HG03469 (cell line): Measurements from ENCODE around the gene RAPGEF1.
"Not testable (repeated sequence)": the region's sequence is repeated elsewhere in the genome, so short reads cannot be mapped to it uniquely, and the experiment has no call there.

ENCODE experiments used
- ATAC-seq: cut with Tn5 transposase; IDR thresholded peaks from one replicate; pipeline ENCODE4 v1.9.1; 2021; ENCODE audit warnings: mild to moderate bottlenecking, moderate library complexity, moderate number of reproducible peaks; ENCODE audit not compliant: unreplicated experiment

Gene RAPGEF1

DNA sequence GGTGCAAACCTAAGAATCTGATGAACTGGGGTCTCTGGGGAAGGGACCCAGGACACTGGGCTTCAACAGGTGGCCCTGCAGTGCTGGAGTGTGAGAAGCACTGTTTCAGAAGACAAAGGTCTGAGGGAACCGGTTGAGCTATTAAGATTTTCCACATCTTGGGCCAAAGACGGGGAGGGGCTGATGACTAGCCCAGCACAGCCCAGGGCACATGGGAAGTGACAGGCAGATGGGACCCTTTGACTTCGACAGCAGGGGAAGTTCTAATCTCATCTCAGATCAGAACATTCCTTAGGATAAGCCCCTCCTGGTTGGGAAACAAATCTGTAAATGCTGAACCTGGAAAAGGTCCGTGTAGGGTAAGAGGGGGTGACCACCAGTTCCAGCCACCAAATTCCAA is 67.4 kb downstream of the RAPGEF1 start:
- no peak for ATAC-seq

DNA sequence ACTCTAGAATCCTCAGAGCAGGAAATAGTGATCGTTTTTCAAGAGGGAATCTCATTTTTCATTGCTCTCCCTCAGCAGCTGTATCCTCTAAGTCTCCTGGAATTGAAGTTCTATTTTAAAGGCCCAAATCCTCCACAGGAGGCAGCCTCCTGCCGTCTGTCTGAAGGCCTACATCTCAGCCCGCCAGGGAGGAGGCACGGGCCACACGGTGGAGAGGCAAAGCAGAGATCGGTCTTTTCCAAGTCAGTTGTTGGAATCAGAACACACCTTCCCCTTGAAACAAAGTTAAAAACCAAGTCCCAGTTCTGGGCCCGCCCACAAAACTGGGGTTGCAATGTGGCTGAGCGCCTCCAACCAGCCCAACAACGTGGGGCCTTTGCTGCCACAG is 68.7 kb downstream of the RAPGEF1 start:
- ATAC-seq = no peak

DNA sequence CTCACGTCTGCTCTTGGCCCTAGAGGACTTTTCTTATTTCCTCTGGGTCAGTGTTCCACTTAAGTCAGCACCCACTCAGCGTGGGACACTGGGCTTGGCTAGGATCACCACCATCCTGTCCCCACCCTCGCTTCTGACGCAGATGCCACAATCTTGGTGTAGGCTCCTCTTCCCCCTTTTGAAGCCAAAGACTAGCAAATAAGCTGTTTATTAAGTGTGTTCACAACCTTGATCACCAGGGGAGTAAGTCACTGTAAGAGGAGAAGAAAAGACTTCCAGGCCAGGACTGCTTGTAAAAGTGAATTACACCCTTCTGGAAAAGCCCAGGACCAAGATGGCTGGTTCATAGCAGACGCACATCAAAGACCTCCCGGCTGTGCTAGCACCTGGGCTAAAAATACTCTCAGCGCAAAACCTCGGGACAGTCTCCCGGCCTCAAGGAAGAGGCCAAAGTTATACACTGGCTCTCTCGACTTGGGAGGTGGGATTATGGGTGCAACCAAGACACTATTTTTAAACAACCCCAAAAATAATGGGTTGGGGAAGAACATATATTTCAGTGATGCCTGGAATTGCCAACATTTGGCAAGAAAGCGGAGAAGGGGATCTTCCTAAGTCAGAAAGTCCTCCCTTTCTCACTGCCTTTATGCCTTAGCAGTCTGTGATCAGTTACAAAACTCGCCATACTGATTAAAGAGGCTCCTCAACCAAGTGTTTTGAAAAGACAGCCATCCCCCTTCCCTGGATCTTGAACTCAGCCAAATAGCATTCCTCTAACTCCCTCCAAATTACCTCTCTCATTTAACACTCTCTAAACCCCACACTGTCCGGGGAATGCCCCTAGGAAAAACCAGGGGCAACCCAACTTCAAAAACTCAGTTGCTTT is 69.4 kb downstream of the RAPGEF1 start:
- no peak for ATAC-seq

DNA sequence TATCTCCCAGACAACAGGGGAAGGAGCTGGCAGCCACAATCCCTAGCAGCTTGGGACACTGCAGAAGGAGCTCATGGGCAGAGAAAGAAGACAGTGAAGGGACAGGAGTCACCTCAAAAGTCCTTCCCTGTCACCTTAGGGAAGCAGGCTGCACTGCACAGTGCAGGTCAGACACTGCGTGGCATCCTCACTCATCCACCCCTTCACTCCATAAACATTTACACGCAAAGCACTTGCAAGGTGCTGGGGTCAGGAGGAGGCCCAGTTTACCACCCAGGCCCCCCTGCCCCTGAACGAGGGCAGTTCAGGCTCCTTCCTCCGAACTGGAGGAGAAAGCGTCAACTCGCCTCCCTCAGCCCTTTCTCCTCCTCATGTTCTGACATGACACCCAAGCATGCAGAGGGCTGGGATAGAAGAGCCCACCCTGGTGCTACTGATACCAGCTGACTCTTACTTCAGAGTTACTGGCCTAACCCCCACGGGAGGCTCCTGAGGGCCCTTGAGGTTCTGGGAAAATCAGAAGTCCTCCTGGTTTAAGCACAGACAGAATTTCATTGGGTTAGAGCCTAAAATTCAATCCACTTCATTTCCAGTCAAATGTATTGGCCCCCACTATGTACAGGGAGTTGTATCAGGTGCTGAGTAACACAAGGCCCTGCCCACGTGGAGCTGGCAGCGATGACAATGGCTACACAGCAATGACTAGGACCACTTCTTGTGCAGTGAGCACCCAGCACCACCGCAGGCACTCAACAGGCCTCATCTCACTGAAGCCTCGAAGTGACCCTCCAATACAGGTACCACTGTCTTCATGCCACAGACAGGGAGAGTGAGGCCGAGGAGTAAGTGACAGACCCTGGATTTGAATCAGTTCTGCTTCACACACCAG is 70.4 kb downstream of the RAPGEF1 start:
- no peak for ATAC-seq

DNA sequence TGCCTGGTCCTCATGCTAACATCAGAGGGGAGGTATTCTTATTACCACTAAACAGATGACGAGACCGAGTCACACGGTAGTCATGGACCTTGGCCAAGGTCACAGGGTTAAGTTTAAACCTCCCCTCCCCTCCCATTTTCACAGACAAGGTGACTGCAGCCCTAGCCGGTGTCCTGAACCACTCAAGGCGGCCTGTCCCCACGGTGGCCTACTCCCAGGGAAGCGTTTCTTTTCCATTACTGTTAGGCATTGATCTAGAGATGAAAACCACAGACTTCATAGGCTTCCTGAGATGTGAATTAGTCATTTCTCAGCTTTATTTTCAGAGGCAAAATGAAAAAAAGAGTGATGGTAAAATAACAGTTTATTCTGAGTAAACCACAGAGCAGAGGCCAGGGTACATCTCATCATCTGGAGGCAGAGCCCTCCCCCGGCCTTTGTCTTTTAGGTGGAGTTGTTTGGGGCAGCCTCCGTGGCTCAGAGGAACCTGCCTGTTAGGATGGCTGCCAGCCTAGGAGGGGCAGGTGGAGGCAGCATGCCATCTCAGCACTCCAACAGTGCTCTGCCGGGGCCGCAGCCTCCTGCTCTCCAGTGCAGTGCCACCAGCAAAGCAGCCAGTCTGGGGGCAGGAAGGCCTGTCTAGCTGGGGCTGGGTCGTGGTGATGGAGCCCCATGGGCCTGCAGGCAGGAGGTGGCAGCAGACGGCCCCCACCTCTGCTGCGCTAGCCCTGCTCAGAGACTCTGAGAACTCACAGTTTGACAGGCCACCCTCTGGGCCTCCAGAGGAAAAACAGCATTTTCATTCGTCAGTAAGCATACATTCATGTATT is 71.2 kb downstream of the RAPGEF1 start:
- ATAC-seq = peak; percentile 25

DNA sequence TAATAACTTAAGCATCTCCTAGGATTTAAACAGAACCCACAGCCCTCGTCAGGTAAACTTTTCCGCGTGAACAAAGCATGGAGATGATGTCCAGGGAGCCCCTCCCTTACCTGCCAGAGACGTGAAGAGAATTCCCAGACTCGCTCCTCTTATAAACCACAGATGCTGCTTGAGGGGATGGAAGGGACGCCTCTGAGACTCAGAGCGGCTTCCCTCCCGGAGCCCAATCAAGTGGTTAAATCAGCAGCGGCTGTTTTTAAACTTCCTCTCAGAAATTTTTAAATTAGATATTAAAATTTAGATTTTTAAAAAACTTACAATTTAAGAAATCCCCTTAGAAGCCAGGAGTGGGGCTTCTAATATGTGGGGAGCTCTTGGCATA is 71.8 kb downstream of the RAPGEF1 start:
- ATAC-seq = peak; percentile 8

DNA sequence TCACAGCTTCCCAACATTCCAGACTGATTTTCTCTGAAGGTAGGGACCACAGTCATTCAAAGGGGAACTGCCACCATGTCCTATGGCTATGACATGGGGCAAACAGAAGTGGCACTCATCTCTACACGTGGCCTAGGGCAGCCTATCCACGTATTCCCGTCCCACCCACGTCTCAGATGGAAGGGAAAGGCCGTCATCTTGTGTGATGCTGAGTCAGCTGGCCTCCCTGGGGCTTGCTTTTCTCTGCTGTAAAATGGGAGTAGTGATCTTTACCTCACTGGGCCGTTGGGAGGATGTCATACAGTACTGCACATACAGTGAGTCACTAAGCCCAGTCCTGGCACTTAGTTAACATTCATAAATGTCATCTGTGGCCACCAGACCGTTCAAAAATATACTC is 72.3 kb downstream of the RAPGEF1 start:
- ATAC-seq = no peak

DNA sequence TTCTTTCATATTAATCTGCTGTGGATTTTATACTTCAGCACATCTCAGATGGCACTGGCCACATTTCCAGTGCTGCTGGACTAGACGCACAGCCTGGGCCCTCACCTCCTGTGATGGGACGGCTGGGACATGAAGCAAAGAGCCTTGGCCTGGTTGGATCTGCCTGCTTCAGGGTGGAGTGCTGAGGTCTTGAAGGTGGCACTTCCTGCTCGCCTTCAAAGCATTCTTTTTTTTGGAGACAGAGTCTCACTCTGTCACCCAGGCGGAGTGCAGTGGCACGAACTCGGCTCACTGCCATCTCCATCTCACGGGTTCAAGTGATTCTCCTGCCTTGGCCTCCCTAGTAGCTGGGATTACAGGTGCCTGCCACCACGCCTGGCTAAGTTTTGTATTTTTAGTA is 73.1 kb downstream of the RAPGEF1 start:
- no peak for ATAC-seq

DNA sequence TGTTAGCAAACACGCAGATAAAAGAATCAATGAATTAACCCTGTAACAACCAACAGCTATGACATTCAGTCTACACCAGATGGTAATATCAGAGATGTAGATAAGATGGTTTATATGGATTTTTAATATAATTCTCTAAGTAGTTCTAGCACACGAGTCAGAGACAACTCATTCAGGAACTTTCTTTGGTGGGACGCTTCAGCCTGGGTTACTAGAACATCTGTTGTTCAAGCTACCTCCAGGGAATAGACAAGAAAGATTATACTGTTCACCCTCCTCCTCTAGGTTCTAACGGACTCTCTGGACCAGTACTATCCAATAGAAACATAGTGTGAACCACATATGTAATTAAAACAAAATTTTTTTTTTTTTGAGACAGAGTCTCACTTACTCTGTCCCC is 73.8 kb downstream of the RAPGEF1 start:
- no peak for ATAC-seq

DNA sequence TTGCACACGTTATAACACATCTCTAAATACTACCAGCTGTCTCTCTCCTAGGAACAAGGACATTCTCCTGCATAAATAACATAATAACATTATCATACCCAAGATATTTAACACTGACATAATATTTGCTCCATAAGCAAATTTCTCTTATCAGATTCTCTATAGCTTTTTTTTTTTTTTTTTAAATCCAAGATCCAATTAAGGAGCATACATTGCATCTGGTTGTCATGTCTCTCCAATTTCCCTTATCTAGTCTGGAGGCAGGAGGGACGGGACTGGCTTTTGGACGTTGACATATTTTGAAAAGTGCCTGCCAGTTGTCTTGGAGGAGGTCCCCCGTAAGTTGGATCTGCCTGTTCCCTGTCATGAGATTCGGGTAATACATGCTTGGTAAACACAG is 76.6 kb downstream of the RAPGEF1 start:
- ATAC-seq = no peak

DNA sequence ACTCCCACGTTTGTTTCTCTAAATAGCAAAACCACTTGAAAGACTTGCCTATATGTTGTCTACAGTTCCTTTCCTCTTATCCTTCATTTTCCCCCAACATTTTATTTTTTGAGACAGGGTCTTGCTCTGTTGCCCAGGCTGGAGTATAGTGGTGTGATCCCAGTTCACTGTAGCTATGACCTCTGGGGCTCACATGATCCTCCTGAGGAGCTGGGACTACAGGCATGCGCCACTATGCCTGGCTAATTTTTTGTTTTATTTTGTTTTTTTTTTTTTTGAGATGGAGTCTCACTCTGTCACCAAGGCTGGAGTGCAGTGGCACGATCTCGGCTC is 77.6 kb downstream of the RAPGEF1 start:
- not testable (repeated sequence) for ATAC-seq

DNA sequence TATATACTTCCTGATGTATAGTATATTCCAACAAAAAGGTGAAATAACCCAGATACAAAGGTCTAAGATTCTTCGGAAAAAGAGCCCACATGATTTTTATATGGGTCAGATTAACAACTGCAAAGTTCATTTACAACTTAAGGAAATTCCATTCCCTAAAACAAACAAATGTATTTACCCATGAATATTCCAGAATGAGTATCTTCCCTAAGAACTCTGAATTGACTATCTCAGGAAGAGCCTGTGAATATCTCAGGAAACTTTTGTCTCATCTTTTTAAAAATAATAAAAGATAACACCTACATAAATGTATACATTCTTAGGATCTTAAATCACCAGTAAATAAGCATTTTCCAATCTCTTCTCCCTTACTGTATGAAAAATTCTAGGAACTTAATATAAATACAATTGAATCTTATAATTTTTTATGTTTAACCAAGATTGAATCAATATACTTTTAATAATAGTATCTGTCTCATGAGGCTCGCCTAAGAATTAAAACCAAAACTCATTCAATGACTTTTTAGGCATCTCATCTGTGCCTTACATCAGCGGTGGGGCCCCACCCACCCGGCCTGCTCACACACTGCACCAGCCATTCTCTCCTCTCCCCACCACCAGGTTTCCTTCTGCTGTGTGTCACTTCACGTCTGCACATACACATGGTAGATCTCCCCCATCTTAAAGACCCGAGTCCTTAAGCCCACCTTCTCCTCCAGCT is 78.1 kb downstream of the RAPGEF1 start:
- no peak for ATAC-seq

DNA sequence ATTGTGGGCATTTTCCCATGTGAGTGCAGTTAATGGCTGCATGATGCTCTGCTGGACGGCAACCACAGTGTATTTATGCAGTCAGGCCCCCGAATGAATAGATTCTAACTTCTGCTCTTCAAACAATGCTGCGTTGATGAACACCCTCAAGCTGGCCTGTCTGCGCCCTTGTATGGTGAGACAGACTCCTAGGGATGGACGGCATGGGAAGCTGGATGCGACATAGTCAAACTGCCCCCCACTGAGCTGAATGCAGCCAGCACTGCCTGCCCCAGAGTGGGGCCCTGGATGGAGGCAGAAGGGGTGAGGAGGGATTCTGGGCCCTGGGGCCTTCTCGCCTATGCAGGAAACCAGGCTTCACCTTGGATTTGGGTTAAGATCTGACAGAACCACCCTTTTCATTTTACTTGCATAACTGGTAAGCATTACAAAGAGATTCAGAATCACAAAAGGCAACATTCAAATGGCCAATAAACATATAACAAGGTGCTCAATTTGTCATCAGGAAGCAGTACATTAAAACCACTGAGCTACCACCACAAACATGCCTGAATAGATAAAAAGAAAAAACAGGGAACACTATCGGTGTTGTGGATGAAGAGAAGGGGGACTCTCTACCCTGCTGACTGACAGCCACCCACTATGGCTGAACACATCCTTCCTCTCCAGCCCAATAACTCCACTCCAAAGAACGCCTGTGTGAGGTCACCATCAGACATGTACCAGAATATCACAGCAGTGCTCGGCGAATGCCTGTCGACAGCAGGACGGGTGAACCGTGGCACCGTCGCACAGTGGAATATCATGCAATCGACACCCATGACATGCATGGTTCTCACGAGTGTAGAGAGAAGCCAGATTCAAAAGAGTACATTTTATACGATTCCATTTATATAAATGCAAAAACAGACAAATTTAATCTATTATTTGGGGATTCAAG is 79.1 kb downstream of the RAPGEF1 start:
- no peak for ATAC-seq

DNA sequence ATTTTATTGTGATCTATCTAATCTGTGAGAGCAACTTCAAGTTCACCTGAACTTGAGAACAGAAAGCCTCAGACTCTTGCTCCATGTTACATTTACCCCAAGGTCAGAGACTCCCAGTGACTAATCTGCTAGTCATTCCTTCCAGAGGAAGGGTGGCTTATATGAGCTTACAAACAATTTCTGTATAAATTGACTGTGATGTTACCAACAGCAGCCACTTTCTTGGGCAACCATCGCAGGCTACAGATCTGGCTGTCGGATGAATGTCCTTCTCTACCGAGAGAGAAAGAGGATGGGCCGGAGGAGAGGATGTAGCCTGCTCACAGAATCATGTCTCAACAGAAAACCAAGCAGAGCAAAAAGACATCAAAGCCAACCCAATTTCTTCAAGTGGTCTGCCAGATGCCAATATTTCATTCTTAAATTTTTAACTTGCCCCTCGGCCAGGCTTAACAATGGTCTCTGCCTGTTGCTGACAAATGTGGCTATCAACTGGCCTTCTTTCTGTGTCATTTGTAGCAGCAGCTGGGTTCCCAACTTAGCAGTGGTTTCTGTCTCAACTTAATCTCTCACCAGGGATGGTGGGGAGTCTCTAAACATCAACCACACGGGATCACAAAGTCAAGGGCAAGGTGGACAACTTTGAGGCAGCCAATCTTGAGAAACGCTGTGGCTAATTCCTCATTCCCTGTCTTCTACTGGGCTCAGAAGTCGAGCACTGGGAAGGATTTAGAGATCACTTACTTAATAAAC is 81.3 kb downstream of the RAPGEF1 start:
- ATAC-seq = no peak

DNA sequence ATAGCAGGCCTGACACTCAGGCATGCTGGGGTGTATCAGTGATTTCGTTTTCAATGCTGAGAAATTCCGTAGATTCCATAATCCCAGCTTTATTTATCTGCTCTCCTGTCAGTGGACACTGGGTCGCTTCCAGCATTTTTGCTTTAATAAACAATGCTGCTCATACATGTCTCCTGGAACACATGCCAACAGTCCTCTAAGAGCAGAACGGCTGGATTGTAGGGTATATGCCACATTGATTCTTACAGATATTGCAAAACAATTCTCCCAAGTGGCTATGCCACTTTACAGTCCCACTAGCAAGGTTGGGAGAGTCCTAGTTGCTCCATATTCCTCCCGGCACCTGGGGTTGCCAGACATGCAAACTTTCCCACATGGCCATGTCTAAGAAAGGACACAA is 81.9 kb downstream of the RAPGEF1 start:
- no peak for ATAC-seq

DNA sequence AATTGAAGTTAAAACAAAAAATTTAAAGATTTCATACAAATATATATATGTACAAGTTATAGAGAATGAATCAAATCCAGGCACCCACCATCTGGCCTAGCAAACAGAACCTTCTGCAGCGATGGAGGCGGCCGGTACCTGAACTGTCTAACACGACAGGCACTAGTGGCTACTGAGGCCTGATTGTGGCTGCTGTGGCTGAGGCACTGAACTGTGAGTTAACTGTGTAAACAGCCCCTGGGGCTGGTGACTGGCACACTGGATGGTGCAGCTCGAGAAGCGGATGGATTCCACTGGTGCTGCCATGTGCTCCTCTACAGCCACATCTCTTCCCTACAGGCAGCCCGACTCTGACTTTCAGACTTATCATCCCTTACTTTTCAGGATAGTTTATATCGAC is 82.4 kb downstream of the RAPGEF1 start:
- no peak for ATAC-seq

DNA sequence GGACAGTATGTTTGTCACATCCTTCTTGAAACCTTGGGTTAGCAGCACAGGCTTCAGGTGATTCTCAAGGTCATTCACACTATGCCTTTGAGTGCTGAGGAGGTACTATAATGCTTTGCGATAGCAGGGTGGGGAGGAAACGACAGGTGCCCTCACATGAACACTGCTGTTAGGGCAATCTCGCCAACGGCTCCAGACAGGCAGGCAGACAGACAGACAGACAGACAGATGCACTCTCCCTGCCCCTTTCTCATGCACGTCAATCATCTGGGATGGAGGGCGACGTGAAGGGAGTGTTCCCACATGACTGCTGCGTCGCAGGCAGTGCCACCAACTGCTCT is 82.9 kb downstream of the RAPGEF1 start:
- no peak for ATAC-seq

DNA sequence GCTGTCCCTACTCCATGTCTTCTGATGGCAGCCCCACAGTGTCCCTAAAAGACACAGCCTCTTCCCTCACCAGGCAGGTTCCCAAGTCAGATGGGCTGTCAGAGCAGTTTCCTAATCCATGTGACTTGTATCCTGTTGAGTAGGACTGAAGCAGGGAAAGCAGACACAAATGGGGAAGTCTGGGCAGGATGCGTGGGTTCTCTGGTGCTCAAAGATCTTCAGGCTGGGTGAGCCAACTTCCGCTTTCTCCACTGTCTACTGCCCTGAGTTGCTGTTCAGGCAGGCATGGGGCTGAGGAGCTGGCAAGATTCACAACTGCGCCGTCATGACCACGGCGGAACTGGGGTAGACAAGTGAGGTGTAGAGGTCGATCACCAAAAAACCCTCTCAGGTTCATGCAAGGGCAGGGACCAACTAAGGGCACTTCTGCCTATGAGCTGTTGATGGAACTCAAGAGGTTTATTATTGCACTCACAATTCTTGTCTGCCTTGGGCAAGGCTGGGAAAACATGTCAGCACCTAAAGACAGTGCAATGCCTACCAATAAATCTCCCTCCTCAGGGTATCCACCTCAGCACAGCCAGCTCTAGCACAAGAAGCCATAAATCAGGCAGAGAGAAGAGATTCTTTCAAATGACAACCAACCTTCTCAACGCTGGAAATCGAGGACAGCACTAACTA is 83.4 kb downstream of the RAPGEF1 start:
- ATAC-seq = peak; percentile 36
